Measurements from ENCODE around the gene METTL5. TPM values are rescaled to one million over a fixed set of nuclear protein-coding genes. Genes with fewer than 3 reads are reported as not detected.

The METTL5 gene
- polyA plus RNA-seq, 3 donors, result 42.8 to 76.0 (median 60.3) TPM

DNA sequence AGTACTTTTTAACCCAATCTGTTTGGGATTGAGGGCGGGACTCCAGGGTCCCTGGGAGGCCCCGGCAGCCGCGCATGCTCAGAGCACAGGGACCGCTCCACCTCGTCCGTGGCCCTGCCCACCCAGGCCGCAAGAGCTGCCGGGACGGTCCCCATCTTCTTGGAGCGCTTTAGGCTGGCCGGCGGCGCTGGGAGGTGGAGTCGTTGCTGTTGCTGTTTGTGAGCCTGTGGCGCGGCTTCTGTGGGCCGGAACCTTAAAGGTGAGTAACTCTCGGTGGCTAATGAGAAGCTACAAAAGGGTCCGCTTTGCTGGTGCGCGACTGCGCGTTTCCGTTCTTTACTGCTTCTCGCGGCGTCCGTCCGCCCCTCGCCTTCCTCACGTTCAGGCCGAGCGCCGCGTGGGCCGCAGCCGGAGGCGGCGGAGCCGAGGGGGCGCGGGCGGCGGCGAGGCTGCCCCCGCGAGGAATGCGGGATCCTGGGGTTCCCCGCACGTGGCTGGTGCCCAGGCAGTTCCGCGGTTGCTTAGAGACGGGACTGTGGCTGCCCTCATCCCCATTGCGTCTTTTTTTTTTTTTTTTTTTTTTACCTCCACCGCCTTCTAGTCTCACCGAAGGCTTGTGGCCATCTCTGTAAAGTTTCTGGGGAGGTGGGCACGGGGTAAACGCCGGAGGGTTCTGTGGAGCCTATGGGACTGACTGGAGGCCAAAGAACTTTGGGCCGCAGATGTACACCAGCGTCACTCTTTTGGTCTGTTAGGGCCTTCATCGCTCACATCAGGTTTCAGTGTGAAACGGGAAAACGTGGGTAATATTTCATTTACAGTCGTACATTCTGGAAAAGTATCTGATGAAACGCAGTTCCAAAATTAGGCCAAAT, 25.8 kb downstream of the METTL5 start, which contains the start of gene SSB:
TSS of gene SSB (plus strand) at position 154 of the 875 bp plus-strand sequence. CDS start 2,090 bp downstream, outside the sequence.
- 0 to 1% (median 1%) methylated on average over 66 to 67 of the region's 67 CpGs for WGBS, 3 donors
- H3K27ac ChIP-seq (ENCODE audit: low read depth, low read length), result peak within 1 kb of the TSS; percentile 19

DNA sequence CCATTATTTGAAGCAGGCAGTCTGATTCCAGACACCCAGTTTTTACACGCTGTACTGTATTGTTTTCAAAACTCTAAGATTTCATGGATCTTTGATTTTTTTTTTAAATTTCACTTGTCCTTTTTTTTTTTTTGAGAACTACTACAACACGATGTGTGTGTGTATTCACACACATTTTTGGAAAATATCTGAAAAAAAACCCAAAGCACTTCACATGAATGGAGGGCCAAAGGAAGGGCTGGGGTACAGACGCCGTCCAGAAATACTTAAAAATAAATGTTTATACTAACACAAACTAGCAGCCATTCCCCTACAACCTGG, 26.3 kb downstream of the METTL5 start:
- H3K27ac ChIP-seq (ENCODE audit: low read depth, low read length), result no peak overlapping the region
- 7 to 11% (median 10%) methylated on average over 4 of the region's 4 CpGs for WGBS, 3 donors

DNA sequence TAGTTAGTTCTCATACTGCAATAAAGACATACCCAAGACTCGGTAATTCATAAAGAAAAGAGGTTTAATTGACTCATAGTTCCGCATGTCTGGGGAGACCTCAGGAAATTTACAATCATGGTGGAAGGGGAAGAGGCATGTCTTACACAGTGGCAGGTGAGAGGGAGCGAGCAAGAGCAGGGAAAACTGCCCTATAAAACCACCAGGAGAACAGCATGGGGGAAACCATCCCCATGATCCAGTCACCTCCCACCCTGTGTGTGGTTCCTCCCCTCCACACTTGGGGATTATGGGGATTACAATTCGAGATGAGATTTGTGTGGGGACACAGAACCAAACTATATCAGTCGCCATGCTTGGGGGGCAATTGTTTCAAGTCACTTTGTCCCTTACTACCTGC, 27.1 kb downstream of the METTL5 start:
- WGBS, 3 donors, result 86 to 91% (median 91%) methylated on average over 5 of the region's 5 CpGs
- no peak overlapping the region for H3K27ac ChIP-seq (ENCODE audit: low read depth, low read length)

DNA sequence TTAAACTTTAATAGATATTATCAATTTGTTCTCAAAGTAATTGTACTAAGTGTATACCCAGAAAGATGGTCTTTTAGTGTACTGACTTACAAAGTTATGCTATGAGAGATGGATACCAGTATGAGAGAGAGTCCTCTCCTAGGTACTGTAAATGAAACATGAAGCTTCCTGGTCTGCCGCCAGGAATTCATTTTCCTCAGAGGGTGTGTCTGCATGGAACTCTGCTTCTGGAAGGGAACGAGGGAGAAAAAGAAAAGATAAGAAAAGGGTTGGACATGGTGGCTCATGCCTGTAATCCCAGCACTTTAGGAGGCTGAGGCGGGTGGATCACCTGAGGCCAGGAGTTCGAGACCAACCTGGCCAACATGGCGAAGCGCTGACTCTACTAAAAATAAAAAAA, 28.3 kb downstream of the METTL5 start:
- H3K27ac ChIP-seq (ENCODE audit: low read depth, low read length), result no peak overlapping the region
- 79 to 84% (median 81%) methylated on average over 6 of the region's 6 CpGs for WGBS, 3 donors

DNA sequence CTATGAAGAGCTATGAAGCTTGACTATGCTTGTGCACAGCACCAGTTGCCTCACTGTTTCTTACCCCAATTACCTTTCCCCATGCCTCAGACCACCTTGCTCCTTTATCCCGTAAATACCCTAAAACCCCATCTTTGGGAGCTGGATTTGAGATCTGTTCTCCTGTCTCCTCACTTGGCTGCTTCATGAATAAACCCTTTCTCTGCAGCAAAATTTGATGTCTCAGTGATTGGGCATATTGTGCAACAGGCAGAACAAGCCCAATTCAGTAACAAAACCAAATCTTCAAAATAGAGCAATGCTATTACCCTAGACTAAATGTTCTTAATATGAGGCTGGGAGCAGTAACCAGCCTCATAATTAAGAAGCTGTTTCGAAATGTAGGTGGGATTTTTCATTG, 29.5 kb downstream of the METTL5 start:
- no peak overlapping the region for H3K27ac ChIP-seq (ENCODE audit: low read depth, low read length)
- 76 to 91% (median 90%) methylated on average over 2 of the region's 2 CpGs for WGBS, 3 donors

DNA sequence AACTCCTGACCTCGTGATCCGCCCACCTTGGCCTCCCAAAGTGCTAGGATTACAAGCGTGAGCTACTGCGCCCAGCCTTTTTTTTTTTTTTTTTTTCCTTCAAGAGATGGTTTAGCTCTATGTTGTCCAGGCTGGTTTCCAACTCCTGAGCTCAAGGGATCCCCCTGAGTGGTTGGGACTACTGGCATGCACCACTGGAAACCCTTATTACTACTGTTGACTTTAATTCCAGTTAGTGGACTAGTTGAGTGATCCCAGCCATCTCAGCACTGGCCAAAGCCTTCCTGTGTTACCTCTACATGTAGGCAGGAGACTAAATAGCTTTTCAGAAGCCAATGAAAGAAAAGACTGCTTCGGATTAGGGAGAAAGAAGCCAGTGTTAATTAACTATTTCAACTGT, 34.1 kb downstream of the METTL5 start:
- 74 to 87% (median 75%) methylated on average over 4 to 5 of the region's 5 CpGs for WGBS, 3 donors
- H3K27ac ChIP-seq (ENCODE audit: low read depth, low read length), result no peak overlapping the region

DNA sequence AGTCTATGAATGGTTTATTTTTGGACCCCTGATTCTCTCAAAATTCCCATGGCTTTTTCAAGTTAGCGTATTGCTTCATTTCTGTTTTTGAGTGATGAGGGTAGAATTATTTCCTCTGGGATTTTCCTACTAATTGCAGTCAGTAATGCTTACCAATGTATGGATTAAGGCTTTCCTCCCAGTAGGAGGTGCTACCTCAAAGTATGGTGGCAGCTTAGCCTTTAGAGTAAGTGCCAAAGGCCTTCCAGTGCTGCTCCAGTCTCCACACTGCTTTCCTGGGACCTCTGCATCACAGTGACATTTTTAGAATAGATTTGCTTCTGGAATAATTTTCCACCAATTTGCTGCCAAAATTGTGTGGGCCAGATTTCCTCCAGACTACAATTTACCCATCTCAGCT, 42.2 kb downstream of the METTL5 start:
- no peak overlapping the region for H3K27ac ChIP-seq (ENCODE audit: low read depth, low read length)
- 95 to 100% (median 100%) methylated on average over 1 of the region's 1 CpG for WGBS, 3 donors

DNA sequence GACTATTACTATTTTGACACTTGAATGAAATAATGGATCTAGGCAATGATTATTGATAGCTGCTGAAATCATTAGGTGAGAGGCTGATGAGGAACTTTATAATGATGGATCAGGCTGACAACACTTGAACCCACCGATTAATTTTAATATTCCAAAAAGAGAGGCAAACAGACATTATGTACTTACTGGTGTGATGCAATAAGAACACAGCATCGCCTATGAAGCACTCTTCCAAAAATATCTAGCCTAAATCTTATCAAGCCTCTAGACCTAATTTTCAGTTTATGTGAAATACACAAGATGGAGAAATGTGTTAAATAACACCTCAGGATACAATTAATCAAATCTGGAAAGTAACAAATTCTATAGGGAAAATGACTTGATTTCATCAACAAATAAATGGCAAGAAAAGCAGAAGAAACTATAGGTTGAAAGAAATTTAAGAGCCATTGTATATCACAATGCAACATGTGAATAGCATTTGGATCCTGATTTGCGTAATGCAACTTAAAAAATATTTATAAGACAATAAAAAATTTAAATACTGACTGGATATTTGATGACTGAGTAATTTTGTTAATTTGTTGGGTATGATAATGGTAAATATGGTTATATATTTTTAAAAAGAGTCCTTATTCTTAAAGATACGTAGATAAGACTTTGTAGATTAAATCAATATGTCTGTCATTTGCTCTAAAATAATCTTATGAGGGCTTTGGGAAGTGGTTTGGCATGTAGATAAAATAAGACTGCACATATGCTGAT, 43.3 kb downstream of the METTL5 start:
- 81 to 95% (median 86%) methylated on average over 4 of the region's 4 CpGs for WGBS, 3 donors
- no peak overlapping the region for H3K27ac ChIP-seq (ENCODE audit: low read depth, low read length)

DNA sequence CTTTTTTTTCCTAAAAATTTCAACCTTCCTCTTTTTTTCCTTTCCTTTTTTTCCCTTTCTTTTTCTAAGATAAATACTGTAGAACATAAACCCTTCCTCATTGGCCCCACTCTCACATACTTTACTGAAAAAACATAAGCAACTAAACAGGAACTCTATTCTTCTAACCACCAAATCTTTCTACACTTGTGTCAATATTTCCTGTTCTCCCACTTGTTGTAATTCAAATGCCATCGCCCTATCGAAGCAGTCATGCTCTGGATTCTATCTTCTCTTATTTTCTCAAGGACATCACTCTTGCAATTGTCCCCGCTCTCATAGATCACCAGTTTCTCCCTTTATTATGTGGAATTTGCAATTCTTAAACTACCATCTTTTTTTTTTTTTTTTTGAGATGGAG, 46.3 kb downstream of the METTL5 start:
- WGBS, 3 donors, result 65 to 74% (median 66%) methylated on average over 3 of the region's 3 CpGs
- H3K27ac ChIP-seq (ENCODE audit: low read depth, low read length), result no peak overlapping the region

DNA sequence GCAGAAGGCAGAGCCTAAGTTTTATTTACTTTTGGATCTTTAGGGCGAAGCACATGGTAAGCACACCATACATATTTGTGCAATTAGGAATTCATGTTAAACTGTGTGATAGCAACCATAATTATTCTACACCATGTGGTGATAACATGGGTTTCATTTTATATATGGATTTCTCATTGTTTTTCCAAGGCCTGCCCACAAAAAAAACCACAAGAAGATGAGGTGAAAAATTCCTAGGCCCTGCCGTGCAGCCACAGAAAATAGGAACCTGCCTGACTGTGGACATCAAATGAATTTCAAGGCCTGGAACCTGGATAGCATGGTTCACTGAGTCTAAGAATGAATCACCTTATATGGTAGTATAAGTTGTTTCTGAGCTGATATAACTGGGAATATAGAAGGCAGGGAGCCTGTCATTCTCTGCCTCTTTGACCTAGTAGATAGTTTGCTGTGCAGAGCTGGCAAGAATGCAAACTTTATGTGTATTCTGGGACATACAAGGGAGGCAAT, 48.4 kb downstream of the METTL5 start:
- H3K27ac ChIP-seq (ENCODE audit: low read depth, low read length), result no peak overlapping the region
- 45 to 79% (median 76%) methylated on average over 2 of the region's 2 CpGs for WGBS, 3 donors

DNA sequence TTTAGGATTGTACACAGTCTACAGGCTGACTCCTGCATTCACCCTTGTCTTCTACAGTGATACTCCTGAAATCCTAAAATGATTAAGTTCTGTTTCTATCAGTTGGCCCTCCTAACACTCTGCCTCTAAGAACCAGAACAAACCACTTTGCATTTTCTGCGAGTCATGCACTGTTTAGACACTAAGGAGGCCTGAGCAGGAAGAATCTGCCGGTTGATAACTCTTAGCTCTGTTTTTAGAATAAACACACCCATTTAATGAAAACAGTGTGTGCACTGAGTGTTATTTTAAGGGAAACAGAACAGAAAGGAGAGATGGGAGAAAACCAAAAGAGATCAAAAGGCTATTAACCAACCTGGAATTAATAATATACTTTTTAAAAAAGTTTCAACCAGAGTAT, 48.9 kb downstream of the METTL5 start:
- WGBS, 3 donors, result 38 to 78% (median 40%) methylated on average over 2 of the region's 2 CpGs
- H3K27ac ChIP-seq (ENCODE audit: low read depth, low read length), result no peak overlapping the region

DNA sequence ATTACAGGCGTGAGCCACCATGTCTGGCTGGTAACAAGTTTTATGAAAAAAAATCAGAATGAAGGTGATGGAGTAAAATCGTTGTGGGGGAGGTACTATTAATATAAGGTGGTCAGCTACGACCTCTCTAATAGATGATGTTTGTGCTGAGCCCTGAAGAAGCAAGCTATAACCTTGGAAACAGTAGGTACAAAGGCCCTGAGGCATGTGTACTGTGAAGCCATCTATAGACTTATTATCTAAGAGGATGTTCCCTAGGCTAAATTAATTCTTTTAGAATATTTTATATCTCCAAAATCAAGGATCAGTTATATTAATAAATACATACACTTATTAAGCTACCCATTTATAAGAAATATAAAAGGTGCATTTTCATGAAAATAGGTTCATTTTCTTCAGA, 49.4 kb downstream of the METTL5 start:
- no peak overlapping the region for H3K27ac ChIP-seq (ENCODE audit: low read depth, low read length)
- WGBS, 3 donors, result 76 to 90% (median 85%) methylated on average over 3 of the region's 3 CpGs

DNA sequence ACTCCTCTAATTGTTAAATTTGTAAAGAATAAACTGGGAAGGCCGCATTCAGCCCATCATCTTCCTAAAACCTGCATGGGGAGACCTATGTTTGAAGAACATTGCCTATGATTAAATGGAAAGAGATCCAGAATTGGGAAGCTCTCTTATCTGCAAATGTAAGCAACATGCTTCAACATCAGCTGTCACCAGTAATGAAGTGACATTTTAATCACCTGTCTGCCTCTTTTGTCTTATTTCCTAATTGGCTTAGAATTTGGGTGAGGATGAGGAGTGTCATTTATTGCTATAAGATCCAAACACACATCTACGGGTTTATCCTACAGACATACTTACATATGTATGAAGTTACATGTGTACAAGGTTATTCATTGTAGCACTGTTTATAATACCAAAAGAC, 52.1 kb downstream of the METTL5 start:
- 84 to 91% (median 90%) methylated on average over 2 of the region's 2 CpGs for WGBS, 3 donors
- no peak overlapping the region for H3K27ac ChIP-seq (ENCODE audit: low read depth, low read length)

DNA sequence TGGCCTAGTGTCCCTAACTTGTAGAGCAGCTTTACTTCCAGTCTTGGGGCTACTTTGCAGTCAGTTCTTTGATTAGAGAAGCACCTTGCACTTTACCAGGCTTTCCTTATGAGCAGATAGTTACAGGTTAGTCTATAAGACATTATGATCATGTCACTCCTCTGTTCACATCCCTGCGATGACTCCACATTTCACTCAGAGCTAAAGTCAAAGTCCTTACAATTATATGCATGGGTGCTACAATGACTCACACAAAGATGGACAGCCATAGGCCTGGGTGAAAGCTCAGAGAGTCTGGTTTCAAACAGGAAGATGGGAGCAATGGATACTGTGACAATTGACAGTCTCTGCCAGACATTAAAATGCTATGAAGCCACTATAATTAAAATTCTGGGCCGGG, 53.1 kb downstream of the METTL5 start:
- 95 to 98% (median 95%) methylated on average over 2 of the region's 2 CpGs for WGBS, 3 donors
- no peak overlapping the region for H3K27ac ChIP-seq (ENCODE audit: low read depth, low read length)

DNA sequence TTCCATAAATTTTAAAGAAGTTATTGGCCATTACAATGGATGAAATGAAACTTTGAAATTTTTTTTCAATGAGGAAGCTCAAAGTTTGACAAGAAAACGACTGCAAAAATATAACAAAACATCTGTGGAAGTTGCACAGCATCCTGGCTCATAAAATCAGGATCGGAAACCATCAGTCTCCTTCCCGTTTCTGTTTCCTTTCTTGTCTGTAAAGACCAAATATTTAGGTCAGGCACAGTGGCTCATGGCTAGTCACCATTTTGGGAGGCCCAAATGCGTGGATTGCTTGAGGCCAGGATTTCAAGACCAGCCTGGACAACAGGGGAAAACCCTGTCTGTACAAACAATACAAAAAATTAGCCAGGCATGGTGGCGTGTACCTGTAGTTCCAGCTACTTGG, 53.7 kb downstream of the METTL5 start:
- WGBS, 3 donors, result 63 to 89% (median 65%) methylated on average over 5 of the region's 5 CpGs
- H3K27ac ChIP-seq (ENCODE audit: low read depth, low read length), result no peak overlapping the region

DNA sequence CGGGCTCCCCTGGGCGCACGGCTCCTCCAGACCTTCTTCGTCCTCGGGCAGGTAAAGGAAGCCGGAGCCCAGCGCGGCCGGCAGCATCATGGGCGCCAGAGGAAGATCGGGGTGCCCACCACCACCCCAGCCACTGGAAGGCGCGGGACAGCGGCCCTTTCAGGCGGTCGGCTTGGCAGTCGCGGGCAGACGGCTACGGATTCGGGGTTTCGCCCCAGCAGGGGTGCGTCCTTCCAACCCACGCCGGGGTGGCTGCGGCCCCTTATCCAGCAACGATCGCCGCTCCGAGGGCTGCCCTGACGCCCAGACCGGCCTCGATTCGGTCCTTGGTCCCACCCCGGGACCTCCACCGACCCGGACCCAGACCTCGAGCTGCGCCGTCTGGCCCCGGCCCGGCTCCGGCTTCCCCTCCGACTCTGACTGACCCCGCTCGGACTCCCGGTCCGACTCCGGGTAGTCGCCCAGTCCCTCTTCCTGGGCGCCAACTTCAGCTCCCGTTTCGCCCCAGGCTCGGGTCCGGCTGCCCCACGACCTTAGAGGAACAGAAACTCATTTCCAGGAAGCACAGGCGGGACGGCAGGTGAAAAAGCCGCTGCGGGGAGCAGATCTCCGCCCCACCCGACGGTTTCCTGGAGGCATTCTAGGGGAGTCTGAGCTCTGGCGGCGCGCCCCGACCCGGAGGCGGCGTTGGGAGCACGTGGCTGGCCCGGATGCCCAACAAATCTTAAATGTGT, 56.3 kb downstream of the METTL5 start:
- no peak overlapping the region for H3K27ac ChIP-seq (ENCODE audit: low read depth, low read length)
- 11 to 24% (median 16%) methylated on average over 61 to 72 of the region's 72 CpGs for WGBS, 3 donors

DNA sequence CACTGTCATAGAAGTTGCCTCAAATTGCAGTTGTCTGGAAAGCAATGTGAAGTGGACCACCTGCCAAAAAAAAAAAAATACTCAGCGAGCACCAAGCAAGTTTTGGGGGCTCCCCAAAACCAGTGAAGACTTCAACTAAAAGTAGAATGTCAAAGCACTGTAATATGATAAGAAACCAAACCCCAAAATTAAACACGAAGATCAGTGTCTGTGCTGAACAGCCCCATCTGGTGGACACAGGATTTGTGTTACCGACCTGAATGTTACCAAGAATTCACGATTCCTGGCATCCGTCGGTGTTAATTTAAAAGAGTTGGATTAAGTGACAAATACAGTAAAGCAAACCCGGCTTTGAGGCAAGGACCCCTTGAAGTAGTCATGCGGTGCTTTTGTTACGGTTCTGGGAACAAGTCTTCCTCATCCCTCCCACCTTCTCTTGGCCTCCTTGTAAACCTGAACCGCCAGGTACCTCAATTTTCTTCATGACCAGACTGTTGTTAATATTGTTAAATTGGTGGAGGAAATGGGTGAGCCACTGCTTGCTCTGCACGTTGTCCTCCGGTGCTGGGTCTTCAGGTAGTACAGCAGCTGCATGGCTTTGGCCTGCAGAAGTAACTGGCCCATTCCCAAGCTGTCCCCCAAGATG, 57.3 kb downstream of the METTL5 start:
- H3K27ac ChIP-seq (ENCODE audit: low read depth, low read length), result no peak overlapping the region
- 14 to 22% (median 16%) methylated on average over 12 of the region's 12 CpGs for WGBS, 3 donors

DNA sequence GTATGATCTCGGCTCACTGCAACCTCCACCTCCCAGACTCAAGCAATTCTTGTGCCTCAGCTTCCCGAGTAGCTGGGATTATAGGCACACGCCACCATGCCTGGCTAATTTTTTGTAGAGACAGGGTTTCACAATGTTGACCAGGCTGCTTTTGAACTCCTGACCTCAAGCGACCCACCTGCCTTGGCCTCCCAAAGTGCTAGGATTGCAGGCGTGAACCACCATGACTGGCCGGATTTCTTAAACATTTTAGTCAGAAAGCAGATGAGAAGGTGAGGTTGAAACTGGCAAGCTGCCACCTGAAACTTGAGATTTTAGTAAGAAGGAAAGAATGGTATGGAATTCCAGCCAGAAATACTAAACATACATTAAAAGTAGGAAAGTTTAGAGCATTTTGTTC, 59.2 kb downstream of the METTL5 start:
- no peak overlapping the region for H3K27ac ChIP-seq (ENCODE audit: low read depth, low read length)
- WGBS, 3 donors, result 79 to 86% (median 84%) methylated on average over 6 of the region's 6 CpGs

DNA sequence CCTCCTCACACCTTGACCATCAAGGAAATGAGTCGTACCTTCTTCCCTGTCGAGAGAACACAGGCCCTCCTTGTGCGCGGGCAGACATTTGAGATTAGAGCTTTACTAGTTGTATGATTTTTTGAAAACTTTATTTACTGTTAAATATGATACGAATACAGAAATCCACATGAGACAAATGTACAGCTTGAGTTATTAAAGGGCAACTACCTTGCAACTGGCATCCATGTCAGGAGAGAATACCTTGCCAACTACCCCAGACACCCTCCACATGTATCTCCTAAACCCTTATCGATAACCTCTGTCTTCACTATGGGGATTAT, 62.8 kb downstream of the METTL5 start:
- WGBS, 3 donors, result 39 to 92% (median 84%) methylated on average over 6 of the region's 6 CpGs
- H3K27ac ChIP-seq (ENCODE audit: low read depth, low read length), result no peak overlapping the region
